Keratinocyte (primary cell): ENCODE measurements around the gene TOX2. TPM values are rescaled to one million over a fixed set of nuclear protein-coding genes. Genes with fewer than 3 reads are reported as not detected.

Experiments
- DNase-seq: peaks from one replicate; pipeline ENCODE4 v3.0.0-alpha.2; 2011; ENCODE audit warnings: low read depth, missing footprints, low spot score
- FAIRE-seq: peaks from 2 replicates; lab custom pipeline; 2011; peaks lifted over from hg19 to GRCh38; lab: Jason Lieb, UNC
- H2AFZ ChIP-seq: 2 replicates; pipeline ENCODE4 v1.6.0; 2012; ENCODE audit warnings: low read length, control low read depth, inconsistent platforms; ENCODE audit not compliant: control insufficient read depth
- H3K27ac ChIP-seq: 2 replicates; pipeline ENCODE4 v1.5.1; 2011; ENCODE audit warnings: low read length; ENCODE audit not compliant: control insufficient read depth, insufficient read depth
- H3K27me3 ChIP-seq: 3 replicates; pipeline ENCODE4 v1.6.0; 2011; ENCODE audit warnings: low read length; ENCODE audit not compliant: control insufficient read depth, insufficient read depth; ENCODE audit errors: extremely low read depth
- H3K36me3 ChIP-seq, 2 experiments: 2 replicates in 1 of 2; 3 replicates in 1 of 2; pipeline ENCODE4 v1.5.1; 2011; ENCODE audit warnings: low read length in 2 of 2, mild to moderate bottlenecking in 1 of 2; ENCODE audit not compliant: control insufficient read depth in 2 of 2, insufficient read depth in 2 of 2; ENCODE audit errors: extremely low read depth in 1 of 2
- H3K4me1 ChIP-seq: 3 replicates; pipeline ENCODE4 v1.5.1; 2011; ENCODE audit warnings: low read length; ENCODE audit not compliant: control insufficient read depth, insufficient read depth; ENCODE audit errors: extremely low read depth
- H3K4me2 ChIP-seq: 3 replicates; pipeline ENCODE4 v1.6.0; 2011; ENCODE audit warnings: low read depth, low read length; ENCODE audit not compliant: control insufficient read depth, insufficient read depth; ENCODE audit errors: extremely low read depth
- H3K4me3 ChIP-seq, 3 experiments: fragments of 200-600 bp in 1 of 3; sonication (generic) in 1 of 3; 2 replicates in 2 of 3; 3 replicates in 1 of 3; pipeline ENCODE4 v1.5.1; 2011 to 2016; ENCODE audit warnings: low read length in 3 of 3, mild to moderate bottlenecking in 3 of 3, control low read depth in 2 of 3, inconsistent platforms in 1 of 3, low read depth in 1 of 3, mixed read lengths in 1 of 3, mixed run types in 1 of 3, moderate library complexity in 1 of 3; ENCODE audit not compliant: control insufficient read depth in 2 of 3, insufficient read depth in 2 of 3; ENCODE audit errors: extremely low read depth in 1 of 3
- H3K79me2 ChIP-seq: 2 replicates; pipeline ENCODE4 v1.6.0; 2012; ENCODE audit warnings: low read length; ENCODE audit not compliant: control insufficient read depth, insufficient read depth
- H3K9ac ChIP-seq: 3 replicates; pipeline ENCODE4 v1.6.0; 2011; ENCODE audit warnings: low read length; ENCODE audit not compliant: control insufficient read depth, insufficient read depth; ENCODE audit errors: extremely low read depth
- H3K9me1 ChIP-seq: 3 replicates; pipeline ENCODE4 v1.6.0; 2011; ENCODE audit warnings: low read length; ENCODE audit not compliant: control insufficient read depth, insufficient read depth; ENCODE audit errors: extremely low read depth
- H3K9me3 ChIP-seq: 2 replicates; pipeline ENCODE4 v1.5.1; 2012; ENCODE audit warnings: low read depth, low read length; ENCODE audit not compliant: control insufficient read depth
- H4K20me1 ChIP-seq: 3 replicates; pipeline ENCODE4 v1.6.0; 2011; ENCODE audit warnings: low read length; ENCODE audit not compliant: control insufficient read depth, insufficient read depth; ENCODE audit errors: extremely low read depth
- EZH2 ChIP-seq: IDR thresholded peaks from one replicate; pipeline ENCODE4 v1.6.1; 2012; ENCODE audit warnings: inconsistent platforms, mild to moderate bottlenecking, low read length, moderate library complexity
- dilution Hi-C: fragments of 300-500 bp; cut with MboI; formaldehyde crosslinking; loops from one replicate; pipeline ENCODE4 v1.7.0; 2020; ENCODE audit warnings: low sequenced_read_pairs; ENCODE audit not compliant: extremely low pct_ligation_motif_present
- polyA plus RNA-seq, 5 experiments: library from polyadenylated mRNA; depleted of rRNA in 3 of 5; stranded (reverse) in 3 of 5; stranded (forward) in 1 of 5; unstranded in 1 of 5; fragments of >200 nt; gene quantifications; 1 replicate in 1 of 5; 2 replicates in 3 of 5; 3 replicates in 1 of 5; pipeline versions ENCODE4 v1.2.1 to v1.2.3, GENCODE V29; 2011 to 2012; ENCODE audit warnings: missing spikeins in 2 of 5, low read depth in 1 of 5, low replicate concordance in 1 of 5
- TF ChIP-seq, protein P1 (sequence below), 3 experiments: IDR thresholded peaks in 1 of 3; conservative IDR thresholded peaks in 1 of 3; optimal IDR thresholded peaks in 1 of 3; 2 replicates in 2 of 3; 3 replicates in 1 of 3; pipeline versions ENCODE3 to v1.5.1; 2011; ENCODE audit warnings: low read length in 3 of 3, mild to moderate bottlenecking in 3 of 3, moderate library complexity in 2 of 3, control low read depth in 1 of 3, inconsistent platforms in 1 of 3; ENCODE audit not compliant: insufficient read depth in 2 of 3; ENCODE audit errors: extremely low read depth in 1 of 3

TOX2 gene
- polyA plus RNA-seq, 1 donor (not counting 4 experiments of a cell fraction or from before 2014, with no cell fraction given): 0.20 TPM

DNA sequence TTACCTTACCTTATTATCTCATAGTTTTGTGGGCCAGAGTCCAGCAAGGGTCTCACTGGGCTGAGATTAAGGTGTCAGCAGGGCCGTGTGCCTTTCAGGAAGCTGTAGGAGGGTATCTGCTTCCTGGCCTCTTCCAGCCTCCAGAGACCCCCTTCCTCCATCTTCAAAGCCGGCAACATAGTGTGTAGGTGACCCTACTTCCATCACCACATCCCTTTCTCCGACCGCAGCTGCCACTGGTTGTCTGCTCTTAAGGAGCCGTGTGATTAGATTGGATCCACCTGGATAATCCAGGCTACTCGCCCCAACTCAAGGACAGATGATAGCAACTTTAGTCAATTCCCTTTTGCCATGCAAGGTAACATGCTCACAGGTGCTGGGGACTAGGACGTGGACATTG is 181.2 kb downstream of the TOX2 start:
- H3K4me1 ChIP-seq: peaks cover 13% of the 10 kb centered on the region
- no peak for FAIRE-seq
- H3K4me2 ChIP-seq: no peak overlapping the region
- TF ChIP-seq, protein P1, sequence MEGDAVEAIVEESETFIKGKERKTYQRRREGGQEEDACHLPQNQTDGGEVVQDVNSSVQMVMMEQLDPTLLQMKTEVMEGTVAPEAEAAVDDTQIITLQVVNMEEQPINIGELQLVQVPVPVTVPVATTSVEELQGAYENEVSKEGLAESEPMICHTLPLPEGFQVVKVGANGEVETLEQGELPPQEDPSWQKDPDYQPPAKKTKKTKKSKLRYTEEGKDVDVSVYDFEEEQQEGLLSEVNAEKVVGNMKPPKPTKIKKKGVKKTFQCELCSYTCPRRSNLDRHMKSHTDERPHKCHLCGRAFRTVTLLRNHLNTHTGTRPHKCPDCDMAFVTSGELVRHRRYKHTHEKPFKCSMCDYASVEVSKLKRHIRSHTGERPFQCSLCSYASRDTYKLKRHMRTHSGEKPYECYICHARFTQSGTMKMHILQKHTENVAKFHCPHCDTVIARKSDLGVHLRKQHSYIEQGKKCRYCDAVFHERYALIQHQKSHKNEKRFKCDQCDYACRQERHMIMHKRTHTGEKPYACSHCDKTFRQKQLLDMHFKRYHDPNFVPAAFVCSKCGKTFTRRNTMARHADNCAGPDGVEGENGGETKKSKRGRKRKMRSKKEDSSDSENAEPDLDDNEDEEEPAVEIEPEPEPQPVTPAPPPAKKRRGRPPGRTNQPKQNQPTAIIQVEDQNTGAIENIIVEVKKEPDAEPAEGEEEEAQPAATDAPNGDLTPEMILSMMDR (optimal IDR thresholded peaks at IDR 0.05 in 1 of 3, IDR thresholded peaks at IDR 0.05 in 1 of 3, conservative IDR thresholded peaks at IDR 0.05 in 1 of 3; ENCODE audit: extremely low read depth in 1 of 3, insufficient read depth in 2 of 3, low read length in 3 of 3): no peak
- TF ChIP-seq EZH2: no peak
- no peak overlapping the region for H2AFZ ChIP-seq
- H3K9ac ChIP-seq: no peak overlapping the region
- no peaks in the 10 kb centered on the region for H3K27me3 ChIP-seq
- H4K20me1 ChIP-seq: no peaks in the 10 kb centered on the region
- H3K36me3 ChIP-seq: no peaks in the 10 kb centered on the region
- no peaks in the 10 kb centered on the region for H3K79me2 ChIP-seq
- H3K9me1 ChIP-seq: no peaks in the 10 kb centered on the region
- no peak for DNase-seq
- dilution Hi-C loops: no loop called here
- H3K4me3 ChIP-seq: no peak overlapping the region
- no peaks in the 10 kb centered on the region for H3K9me3 ChIP-seq
- H3K27ac ChIP-seq: no peak overlapping the region

DNA sequence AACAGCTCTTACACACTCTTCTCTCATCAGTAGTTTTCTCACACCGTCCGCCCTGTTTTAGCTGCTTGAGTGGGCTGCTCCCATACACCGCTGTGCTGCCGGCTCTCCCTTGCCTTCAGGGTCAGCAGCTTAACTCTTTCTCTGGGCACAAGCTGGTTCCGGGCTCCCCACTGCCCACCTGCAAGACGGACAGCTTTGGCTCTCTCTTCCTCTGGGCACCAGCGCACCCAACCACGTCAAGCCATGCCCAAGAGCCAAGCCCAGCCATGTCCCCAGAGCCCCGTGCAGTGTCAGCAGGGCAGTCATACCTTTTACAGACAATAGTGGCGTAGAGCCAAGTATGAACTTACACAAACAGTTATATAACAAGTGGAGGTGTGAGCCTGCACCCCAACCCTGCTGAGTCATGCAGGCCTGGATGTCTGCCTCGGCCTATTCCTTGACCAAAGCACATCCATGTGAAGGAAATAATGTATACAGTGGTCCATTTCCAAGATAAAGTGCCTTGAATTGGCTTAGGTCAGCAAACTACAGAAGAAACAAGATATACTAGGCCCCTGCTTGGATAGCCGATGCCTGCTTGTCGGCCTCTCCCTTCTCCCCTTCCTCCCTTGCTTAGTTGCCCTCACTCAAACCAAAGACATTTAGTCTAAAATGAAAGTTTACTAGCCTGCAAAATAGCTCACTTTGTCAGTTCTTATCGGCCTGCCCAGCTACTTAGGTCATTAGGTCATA is 183.0 kb downstream of the TOX2 start:
- DNase-seq (no peak), FAIRE-seq (peak; percentile 77)
- no peaks in the 10 kb centered on the region for H3K79me2 ChIP-seq
- H2AFZ ChIP-seq: peak overlapping the region; percentile 6
- no peak overlapping the region for H3K4me2 ChIP-seq
- H3K9me3 ChIP-seq: no peaks in the 10 kb centered on the region
- peaks cover 10% of the 10 kb centered on the region for H3K4me1 ChIP-seq
- no peaks in the 10 kb centered on the region for H3K27me3 ChIP-seq
- H4K20me1 ChIP-seq: no peaks in the 10 kb centered on the region
- TF ChIP-seq EZH2: no peak
- TF ChIP-seq, protein P1 (optimal IDR thresholded peaks at IDR 0.05 in 1 of 3, IDR thresholded peaks at IDR 0.05 in 1 of 3, conservative IDR thresholded peaks at IDR 0.05 in 1 of 3; ENCODE audit: extremely low read depth in 1 of 3, insufficient read depth in 2 of 3, low read length in 3 of 3): no peak
- no peaks in the 10 kb centered on the region for H3K9me1 ChIP-seq
- H3K27ac ChIP-seq: no peak overlapping the region
- H3K4me3 ChIP-seq: no peak overlapping the region
- H3K36me3 ChIP-seq: no peaks in the 10 kb centered on the region
- dilution Hi-C loops: no loop called here
- H3K9ac ChIP-seq: no peak overlapping the region
